ENCODE results near the gene CDKN1A. TPM values are rescaled to one million over a fixed set of nuclear protein-coding genes. Genes with fewer than 3 reads are reported as not detected.
A peak's percentile ranks its signal among the peaks of the same experiment; 100 is the strongest.
"Not testable (repeated sequence)": the region's sequence is repeated elsewhere in the genome, so short reads cannot be mapped to it uniquely, and the experiment has no call there.

Gene CDKN1A
- total RNA-seq, 6 experiments from 2014 or later, result 496 to 872 (median 617) TPM

- Mint-ChIP-seq H3K4me1 (ENCODE audit: low read depth) (peaks cover 18% of the 10 kb centered on the region), H3K36me3 (ENCODE audit: low read depth) (no peaks in the 10 kb centered on the region), H3K4me3 (no peak overlapping the region), H3K27me3 (ENCODE audit: insufficient read depth) (peaks cover 14% of the 10 kb centered on the region), H3K27ac (no peak overlapping the region), H3K9me3 (no peaks in the 10 kb centered on the region)
- no peak for DNase-seq
- no peak for TF ChIP-seq CTCF (IDR thresholded peaks at IDR 0.05)
Measured at GRCh38 chr6:36700831-36701230, 22.3 kb downstream of the CDKN1A start.

- Mint-ChIP-seq H3K36me3 (ENCODE audit: low read depth) (no peaks in the 10 kb centered on the region), H3K9me3 (no peaks in the 10 kb centered on the region), H3K27ac (peak overlapping the region; percentile 29; the same call in 1 of the 2 replicates), H3K4me3 (no peak overlapping the region), H3K27me3 (ENCODE audit: insufficient read depth) (peaks cover 14% of the 10 kb centered on the region), H3K4me1 (ENCODE audit: low read depth) (peaks cover 18% of the 10 kb centered on the region)
- peak; percentile 50 for DNase-seq
- TF ChIP-seq CTCF (IDR thresholded peaks at IDR 0.05), result no peak
Measured at GRCh38 chr6:36701401-36701991, 23.0 kb downstream of the CDKN1A start.

- Mint-ChIP-seq H3K36me3 (ENCODE audit: low read depth) (no peaks in the 10 kb centered on the region), H3K4me1 (ENCODE audit: low read depth) (peaks cover 18% of the 10 kb centered on the region), H3K27me3 (ENCODE audit: insufficient read depth) (peaks cover 14% of the 10 kb centered on the region), H3K9me3 (no peaks in the 10 kb centered on the region), H3K27ac (no peak overlapping the region), H3K4me3 (no peak overlapping the region)
- TF ChIP-seq CTCF (IDR thresholded peaks at IDR 0.05), result no peak
- DNase-seq, result no peak
Measured at GRCh38 chr6:36702656-36703055, 24.1 kb downstream of the CDKN1A start.

GRCh38 chr6:36703081-36703606 lies 24.6 kb downstream of the CDKN1A start:
- peaks cover 14% of the 10 kb centered on the region for H3K27me3 Mint-ChIP-seq (ENCODE audit: insufficient read depth)
- DNase-seq, result no peak
- peaks cover 18% of the 10 kb centered on the region for H3K4me1 Mint-ChIP-seq (ENCODE audit: low read depth)
- H3K27ac Mint-ChIP-seq, result no peak overlapping the region
- no peak overlapping the region for H3K4me3 Mint-ChIP-seq
- TF ChIP-seq CTCF (IDR thresholded peaks at IDR 0.05), result no peak
- H3K36me3 Mint-ChIP-seq (ENCODE audit: low read depth), result no peaks in the 10 kb centered on the region
- no peaks in the 10 kb centered on the region for H3K9me3 Mint-ChIP-seq

- Mint-ChIP-seq H3K9me3 (no peaks in the 10 kb centered on the region), H3K27ac (no peak overlapping the region), H3K4me3 (no peak overlapping the region), H3K36me3 (ENCODE audit: low read depth) (no peaks in the 10 kb centered on the region), H3K4me1 (ENCODE audit: low read depth) (peaks cover 18% of the 10 kb centered on the region), H3K27me3 (ENCODE audit: insufficient read depth) (peaks cover 10% of the 10 kb centered on the region)
- no peak for TF ChIP-seq CTCF (IDR thresholded peaks at IDR 0.05)
- no peak for DNase-seq
Measured at GRCh38 chr6:36703982-36704381, 25.5 kb downstream of the CDKN1A start.

GRCh38 chr6:36704961-36705577 lies 26.6 kb downstream of the CDKN1A start:
- H3K4me3 Mint-ChIP-seq; DNase-seq; H3K36me3 Mint-ChIP-seq (ENCODE audit: low read depth); H3K27ac Mint-ChIP-seq; H3K9me3 Mint-ChIP-seq: not testable (repeated sequence)
- Mint-ChIP-seq H3K27me3 (ENCODE audit: insufficient read depth) (peaks cover 12% of the 10 kb centered on the region), H3K4me1 (ENCODE audit: low read depth) (peaks cover 18% of the 10 kb centered on the region)

Data from HFFc6 (cell line).